Ovary (tissue), 9 donors: Measurements from ENCODE around the gene AHCTF1. TPM values are rescaled to one million over a fixed set of nuclear protein-coding genes. Genes with fewer than 3 reads are reported as not detected.
"Not testable (repeated sequence)": the region's sequence is repeated elsewhere in the genome, so short reads cannot be mapped to it uniquely, and the experiment has no call there.

Experiments
- DNase-seq, 5 donors: peaks; one replicate each; pipeline ENCODE4 v3.0.0-alpha.2; 2019 to 2020
- H3K27ac ChIP-seq, 2 donors: fragments of 200-600 bp; one replicate each; pipeline versions ENCODE4 v1.5.1 to v1.8.0; 2019 to 2022
- H3K27me3 ChIP-seq: fragments of 200-600 bp; one replicate; pipeline ENCODE4 v1.8.0; 2022
- H3K36me3 ChIP-seq: fragments of 200-600 bp; sonication (generic); one replicate; pipeline ENCODE4 v1.5.1; 2019
- H3K4me1 ChIP-seq: one replicate; pipeline ENCODE4 v1.8.1; 2013; ENCODE audit warnings: mild to moderate bottlenecking, moderate library complexity; ENCODE audit not compliant: insufficient read depth
- H3K4me3 ChIP-seq: fragments of 200-600 bp; sonication (generic); one replicate; pipeline ENCODE4 v1.5.1; 2017
- H3K9me3 ChIP-seq, 2 donors: fragments of 200-600 bp in 1 of 2; sonication (generic) in 1 of 2; one replicate each; pipeline versions ENCODE4 v1.5.1 to v1.8.1; 2013 to 2019; ENCODE audit warnings: mild to moderate bottlenecking in 1 of 2, moderate library complexity in 1 of 2
- EP300 ChIP-seq: sonication (generic); formaldehyde crosslinking; IDR thresholded peaks from one replicate; pipeline ENCODE4 v1.6.1; 2017; ENCODE audit warnings: antibody characterized with exemption
- POLR2A ChIP-seq: fragments of 450-650 bp; IDR thresholded peaks from one replicate; pipeline ENCODE4 v1.6.1; 2017; ENCODE audit warnings: antibody characterized with exemption, mild to moderate bottlenecking, moderate library complexity
- whole genome bisulfite sequencing, 3 donors: extraction: QIAGEN DNeasy Blood & Tissue Kit in 1 of 3; methylation state at CpG; one replicate each; pipeline versions ENCODE4 v1.1.5 to v1.1.7; 2013 to 2017; 5-methylcytosine and 5-hydroxymethylcytosine counted together
- intact Hi-C, 4 donors: fragments of 100-400 bp; cut with DNase I; formaldehyde crosslinking; loops; one replicate each; pipeline versions ENCODE4 v1.11.0 to v1.15.1; 2022 to 2023
- polyA plus RNA-seq, 2 donors: library from polyadenylated mRNA; stranded (reverse); fragments of 200-250 nt in 1 of 2; fragments of 350-450 nt in 1 of 2; fragmentation: Illumina TruSeq in 1 of 2; extraction: RNeasy Lipid Tissue Mini Kit (QIAGEN cat#74804) in 1 of 2; gene quantifications; one replicate each; pipeline ENCODE4 v1.2.3, GENCODE V29; 2013 to 2014
- total RNA-seq, 7 donors: library from RNA; depleted of rRNA in 2 of 7; stranded (reverse); fragments of >200 nt in 2 of 7; fragmentation: NEBNext Ultra II Directional in 3 of 7; extraction: Animal tissue kit (Norgen Biotek cat#: 25700) in 3 of 7; gene quantifications; one replicate each; pipeline versions ENCODE4 v1.1.0 to v1.2.4, GENCODE V29; 2016 to 2023
- TF ChIP-seq, protein P1 (sequence below), 3 donors: fragments of 450-650 bp in 2 of 3; fragments of 200-600 bp in 1 of 3; IDR thresholded peaks; one replicate each; pipeline versions ENCODE4 v1.5.1 to v1.8.0; 2016 to 2022; ENCODE audit warnings: antibody characterized with exemption in 3 of 3, mild to moderate bottlenecking in 1 of 3
- donor health status: DM: no; HTN: no; CAD: no; lungs with moderate emphysema.
- donor health status: DM: no; HTN: no; CAD: no.
- donor health status: Bipolar disorder and iron deficiency.
- donor health status: DM: yes; HTN: yes; CAD: no.
- donor health status: DM: no; HTN: no; CAD: no.
- donor health status: DM: yes; HTN: yes; CAD: no.

AHCTF1 gene
- total and polyA plus RNA-seq, 9 donors: 18.8 to 60.4 (median 47.2) TPM

DNA sequence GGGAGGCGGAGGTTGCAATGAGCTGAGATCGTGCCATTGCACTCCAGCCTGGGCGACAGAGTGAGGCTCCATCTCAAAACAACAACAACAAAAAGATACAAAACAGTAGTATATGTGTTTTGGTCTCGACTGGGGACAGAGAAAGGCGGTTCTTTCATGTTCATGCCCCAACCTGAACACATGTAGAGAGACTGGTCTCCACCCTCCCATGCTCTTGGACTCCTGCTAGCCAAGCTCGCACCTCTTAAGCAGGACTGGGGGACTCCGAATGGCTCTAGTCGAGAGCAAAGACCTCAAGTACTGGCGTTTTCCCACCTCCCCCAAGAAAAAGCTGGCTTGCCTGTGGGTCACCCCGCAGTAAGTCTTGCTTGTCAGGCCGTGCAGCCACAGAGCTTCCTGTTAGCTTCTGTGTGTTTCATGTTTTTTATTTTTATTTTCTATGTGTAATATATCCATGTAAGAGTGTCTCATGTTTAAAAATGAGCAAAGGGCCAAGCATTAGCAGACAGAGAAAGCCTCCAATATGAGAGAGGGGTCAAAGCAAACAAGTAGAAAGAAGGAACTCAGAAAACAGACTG, 116.0 kb downstream of the AHCTF1 start:
- intact Hi-C loops: no loop called here

DNA sequence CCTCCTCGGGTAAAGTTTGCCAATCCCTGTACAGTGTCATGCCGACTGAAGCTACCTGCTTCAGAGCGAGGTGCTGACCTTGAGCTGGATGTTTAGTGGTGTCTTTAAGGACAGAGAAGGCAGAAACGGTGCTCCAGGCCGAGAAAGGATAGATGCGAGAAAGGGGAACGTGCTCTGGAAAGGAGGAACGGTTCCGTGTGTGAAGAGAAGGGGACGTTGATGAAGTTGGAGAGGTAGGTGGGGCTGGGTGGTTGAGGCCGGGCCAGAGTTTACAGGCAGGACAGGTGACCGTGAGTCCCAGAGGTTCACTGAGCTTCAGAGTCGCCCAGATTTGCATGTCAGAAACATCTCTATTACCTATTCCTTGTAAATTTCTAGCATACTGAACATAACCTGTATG, 116.9 kb downstream of the AHCTF1 start:
- WGBS, 3 donors: 87 to 90% (median 88%) methylated on average over 13 of the region's 13 CpGs
- Histone ChIP-seq H3K4me1 (no peaks in the 10 kb centered on the region), H3K27ac (no peak overlapping the region), H3K36me3 (no peaks in the 10 kb centered on the region), H3K27me3 (no peaks in the 10 kb centered on the region), H3K4me3 (no peak overlapping the region), H3K9me3 (no peaks in the 10 kb centered on the region)
- TF ChIP-seq EP300 (no peak), POLR2A (no peak)
- TF ChIP-seq, protein P1, sequence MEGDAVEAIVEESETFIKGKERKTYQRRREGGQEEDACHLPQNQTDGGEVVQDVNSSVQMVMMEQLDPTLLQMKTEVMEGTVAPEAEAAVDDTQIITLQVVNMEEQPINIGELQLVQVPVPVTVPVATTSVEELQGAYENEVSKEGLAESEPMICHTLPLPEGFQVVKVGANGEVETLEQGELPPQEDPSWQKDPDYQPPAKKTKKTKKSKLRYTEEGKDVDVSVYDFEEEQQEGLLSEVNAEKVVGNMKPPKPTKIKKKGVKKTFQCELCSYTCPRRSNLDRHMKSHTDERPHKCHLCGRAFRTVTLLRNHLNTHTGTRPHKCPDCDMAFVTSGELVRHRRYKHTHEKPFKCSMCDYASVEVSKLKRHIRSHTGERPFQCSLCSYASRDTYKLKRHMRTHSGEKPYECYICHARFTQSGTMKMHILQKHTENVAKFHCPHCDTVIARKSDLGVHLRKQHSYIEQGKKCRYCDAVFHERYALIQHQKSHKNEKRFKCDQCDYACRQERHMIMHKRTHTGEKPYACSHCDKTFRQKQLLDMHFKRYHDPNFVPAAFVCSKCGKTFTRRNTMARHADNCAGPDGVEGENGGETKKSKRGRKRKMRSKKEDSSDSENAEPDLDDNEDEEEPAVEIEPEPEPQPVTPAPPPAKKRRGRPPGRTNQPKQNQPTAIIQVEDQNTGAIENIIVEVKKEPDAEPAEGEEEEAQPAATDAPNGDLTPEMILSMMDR (IDR thresholded peaks at IDR 0.05): no peak
- intact Hi-C loops: no loop called here
- DNase-seq: no peak

More for the DNA sequence above, 116.0 kb downstream of the AHCTF1 start:
- H3K36me3 ChIP-seq: no peaks in the 10 kb centered on the region
- no peaks in the 10 kb centered on the region for H3K4me1 ChIP-seq
- no peak for DNase-seq
- TF ChIP-seq, protein P1 (IDR thresholded peaks at IDR 0.05): no peak
- TF ChIP-seq EP300: no peak
- no peak for TF ChIP-seq POLR2A
- H3K27me3 ChIP-seq: no peaks in the 10 kb centered on the region
- WGBS, 3 donors: 65 to 78% (median 77%) methylated on average over 11 of the region's 11 CpGs
- H3K4me3 ChIP-seq: no peak overlapping the region
- no peaks in the 10 kb centered on the region for H3K9me3 ChIP-seq
- H3K27ac ChIP-seq: no peak overlapping the region

DNA sequence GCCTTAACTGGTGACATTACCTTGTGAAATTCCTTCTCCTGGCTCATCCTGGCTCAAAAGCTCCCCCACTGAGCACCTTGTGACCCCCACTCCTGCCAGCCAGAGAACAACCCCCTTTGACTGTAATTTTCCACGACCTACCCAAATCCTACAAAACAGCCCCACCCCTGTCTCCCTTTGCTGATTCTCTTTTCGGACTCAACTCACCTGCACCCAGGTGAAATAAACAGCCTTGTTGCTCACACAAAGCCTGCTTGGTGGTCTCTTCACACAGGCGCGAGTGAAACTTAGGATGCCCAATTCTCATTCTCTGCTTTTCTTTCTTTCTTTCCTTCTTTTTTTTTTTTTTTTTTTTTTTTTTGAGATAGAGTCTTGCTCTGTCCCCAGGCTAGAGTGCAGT, 118.4 kb downstream of the AHCTF1 start:
- H3K4me1 ChIP-seq, H3K4me3 ChIP-seq, intact Hi-C loops, DNase-seq, H3K27me3 ChIP-seq, H3K9me3 ChIP-seq, H3K36me3 ChIP-seq, H3K27ac ChIP-seq: not testable (repeated sequence)
- WGBS, 3 donors: 77 to 87% (median 78%) methylated on average over 4 of the region's 4 CpGs

DNA sequence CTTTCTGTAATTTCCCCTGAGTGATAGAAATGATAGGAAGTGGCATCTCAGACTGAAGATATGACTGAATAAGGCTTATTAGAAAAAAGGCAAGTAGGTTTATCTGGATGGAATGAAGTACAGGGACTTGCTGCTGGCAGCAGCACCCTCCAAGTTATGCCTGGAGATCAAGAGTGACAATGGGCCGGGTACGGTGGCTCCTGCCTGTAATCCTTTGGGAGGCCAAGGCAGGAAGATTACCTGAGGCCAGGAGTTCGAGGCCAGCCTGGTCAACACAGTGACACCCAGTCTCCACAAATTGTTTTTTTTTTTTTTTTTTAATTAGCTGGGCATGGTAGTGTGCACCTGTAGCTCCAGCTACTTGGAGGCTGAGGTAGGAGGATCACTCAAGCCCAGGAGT, 119.8 kb downstream of the AHCTF1 start:
- Histone ChIP-seq H3K36me3 (no peaks in the 10 kb centered on the region), H3K27ac (no peak overlapping the region), H3K4me3 (no peak overlapping the region), H3K27me3 (no peaks in the 10 kb centered on the region), H3K4me1 (no peaks in the 10 kb centered on the region), H3K9me3 (no peaks in the 10 kb centered on the region)
- intact Hi-C loops: no loop called here
- TF ChIP-seq EP300 (no peak), POLR2A (no peak)
- TF ChIP-seq, protein P1 (IDR thresholded peaks at IDR 0.05): no peak
- DNase-seq: no peak
- WGBS, 3 donors: 85 to 92% (median 91%) methylated on average over 3 of the region's 3 CpGs

DNA sequence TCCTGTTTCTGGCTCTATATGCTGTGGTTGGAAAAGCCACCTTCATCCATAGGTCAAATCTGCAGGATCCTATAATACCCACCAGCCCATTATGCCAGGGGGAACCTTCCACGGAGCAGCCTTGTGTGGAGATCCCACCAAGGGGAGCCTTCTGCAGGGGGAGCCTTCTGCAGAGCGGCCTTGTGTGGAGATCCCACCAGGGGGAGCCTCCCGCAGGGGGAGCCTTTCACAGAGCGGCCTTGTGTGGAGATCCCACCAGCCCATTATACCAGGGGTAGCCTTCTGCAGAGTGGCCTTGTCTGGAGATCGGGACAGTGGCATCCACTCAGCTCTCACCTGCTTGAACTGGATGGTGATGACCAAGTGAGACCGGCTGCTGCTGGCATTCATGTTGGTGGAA, 122.3 kb downstream of the AHCTF1 start:
- no peaks in the 10 kb centered on the region for H3K36me3 ChIP-seq
- WGBS, 3 donors: 93 to 94% (median 93%) methylated on average over 6 of the region's 6 CpGs
- no peak for TF ChIP-seq POLR2A
- TF ChIP-seq, protein P1 (IDR thresholded peaks at IDR 0.05): no peak
- no peak for TF ChIP-seq EP300
- H3K4me1 ChIP-seq: no peaks in the 10 kb centered on the region
- no peaks in the 10 kb centered on the region for H3K9me3 ChIP-seq
- DNase-seq: no peak
- intact Hi-C loops: no loop called here
- H3K27me3 ChIP-seq: no peaks in the 10 kb centered on the region
- no peak overlapping the region for H3K4me3 ChIP-seq
- no peak overlapping the region for H3K27ac ChIP-seq
